H1 (cell line): ENCODE data around the gene PNPLA1. TPM values are rescaled to one million over a fixed set of nuclear protein-coding genes. Genes with fewer than 3 reads are reported as not detected.

Experiments used
- CTCF ChIA-PET: fragments of 300-600 bp; sonication (Branson Sonifier 250); formaldehyde crosslinking; loops from one replicate; lab custom pipeline; 2021; ENCODE audit not compliant: partially characterized antibody; lab: Charles Lee
- POLR2A ChIA-PET: fragments of 300-600 bp; sonication (Branson Sonifier 250); formaldehyde crosslinking; loops from one replicate; lab custom pipeline; 2021; ENCODE audit warnings: inconsistent platforms; ENCODE audit not compliant: partially characterized antibody; lab: Charles Lee
- DNase-seq, 2 experiments: peaks; one replicate each; pipeline versions ENCODE4 v3.0.0 to v3.0.0-alpha.2; 2010 to 2022; ENCODE audit warnings: low spot score in 2 of 2, low read depth in 1 of 2, mixed read lengths in 1 of 2
- FAIRE-seq: peaks from 2 replicates; lab custom pipeline; 2011; peaks lifted over from hg19 to GRCh38; lab: Jason Lieb, UNC
- H2AFZ ChIP-seq: 2 replicates; pipeline ENCODE4 v1.8.1; 2012; ENCODE audit warnings: low read length, inconsistent platforms
- H2AK5ac ChIP-seq: 2 replicates; pipeline ENCODE4 v1.6.1; 2013; ENCODE audit warnings: low read depth, low read length
- H2BK120ac ChIP-seq: replicated peaks from 2 replicates; pipeline ENCODE3; 2013; ENCODE audit warnings: low read depth, low read length, inconsistent platforms
- H2BK12ac ChIP-seq: 2 replicates; pipeline ENCODE4 v1.6.1; 2013; ENCODE audit warnings: low read depth, low read length
- H2BK15ac ChIP-seq: 2 replicates; pipeline ENCODE4 v1.6.1; 2013; ENCODE audit warnings: low read length
- H2BK20ac ChIP-seq: 2 replicates; pipeline ENCODE4 v1.6.1; 2013; ENCODE audit warnings: low read length
- H2BK5ac ChIP-seq: 2 replicates; pipeline ENCODE4 v1.6.1; 2013; ENCODE audit warnings: low read depth, low read length
- H3K14ac ChIP-seq: 2 replicates; pipeline ENCODE4 v1.6.1; 2013; ENCODE audit warnings: inconsistent platforms; ENCODE audit not compliant: insufficient read length
- H3K18ac ChIP-seq: 2 replicates; pipeline ENCODE4 v1.6.1; 2013; ENCODE audit warnings: low read length; ENCODE audit errors: extremely low read depth
- H3K23ac ChIP-seq: 2 replicates; pipeline ENCODE4 v1.6.1; 2013; ENCODE audit warnings: inconsistent platforms; ENCODE audit not compliant: insufficient read length
- H3K23me2 ChIP-seq: 2 replicates; pipeline ENCODE4 v1.6.1; 2013; ENCODE audit warnings: low read depth, low read length
- H3K27ac ChIP-seq: 2 replicates; pipeline ENCODE4 v1.6.1; 2011; ENCODE audit warnings: low read depth, low read length, inconsistent platforms
- H3K27me3 ChIP-seq, 4 experiments: replicated peaks in 1 of 4; 1 replicate in 1 of 4; 2 replicates in 3 of 4; pipeline versions ENCODE4 v1.6.1 to v1.8.1; 2011 to 2013; ENCODE audit warnings: low read length in 3 of 4, mild to moderate bottlenecking in 3 of 4, inconsistent platforms in 2 of 4, mixed read lengths in 2 of 4, moderate library complexity in 1 of 4; ENCODE audit not compliant: control insufficient read depth in 3 of 4, insufficient read depth in 3 of 4; ENCODE audit errors: extremely low read depth in 1 of 4
- H3K36me3 ChIP-seq, 4 experiments: 2 replicates each; pipeline versions ENCODE4 v1.6.1 to v1.8.1; 2011 to 2013; ENCODE audit warnings: mild to moderate bottlenecking in 4 of 4, low read length in 3 of 4, moderate library complexity in 2 of 4, control low read depth in 1 of 4, inconsistent platforms in 1 of 4; ENCODE audit not compliant: insufficient read depth in 4 of 4, control insufficient read depth in 2 of 4
- H3K4ac ChIP-seq: replicated peaks from 2 replicates; pipeline ENCODE3; 2013; ENCODE audit warnings: low read length, low read depth, mixed read lengths, inconsistent platforms; ENCODE audit not compliant: insufficient read length
- H3K4me1 ChIP-seq, 4 experiments: replicated peaks in 1 of 4; 1 replicate in 1 of 4; 2 replicates in 3 of 4; pipeline versions ENCODE4 v1.6.1 to v1.8.1; 2011 to 2013; ENCODE audit warnings: low read length in 3 of 4, inconsistent platforms in 2 of 4, mixed read lengths in 1 of 4; ENCODE audit not compliant: insufficient read depth in 4 of 4, control insufficient read depth in 3 of 4
- H3K4me2 ChIP-seq, 2 experiments: 2 replicates each; pipeline versions ENCODE4 v1.6.1 to v1.8.1; 2011 to 2013; ENCODE audit warnings: low read depth in 2 of 2, low read length in 2 of 2, control low read depth in 1 of 2, inconsistent platforms in 1 of 2, mild to moderate bottlenecking in 1 of 2; ENCODE audit not compliant: insufficient read depth in 1 of 2
- H3K4me3 ChIP-seq, 4 experiments: fragments of 200-600, 300-600 bp in 1 of 4; sonication (generic), shearing (Covaris generic), sonication (Bioruptor Twin) in 1 of 4; 2 replicates each; pipeline versions ENCODE4 v1.5.1 to v1.8.1; 2011 to 2016; ENCODE audit warnings: low read length in 4 of 4, low read depth in 3 of 4, control low read depth in 2 of 4, inconsistent platforms in 2 of 4, mild to moderate bottlenecking in 2 of 4, mixed read lengths in 1 of 4, moderate library complexity in 1 of 4; ENCODE audit not compliant: insufficient read depth in 2 of 4; ENCODE audit errors: extremely low read depth in 1 of 4
- H3K56ac ChIP-seq: replicated peaks from 2 replicates; pipeline ENCODE3; 2013; ENCODE audit warnings: low read depth, mild to moderate bottlenecking, mixed read lengths, low read length, inconsistent platforms; ENCODE audit not compliant: insufficient read length
- H3K79me1 ChIP-seq: 2 replicates; pipeline ENCODE4 v1.6.1; 2013; ENCODE audit warnings: low read depth, low read length, control low read depth
- H3K79me2 ChIP-seq, 2 experiments: 2 replicates each; pipeline versions ENCODE4 v1.6.1 to v1.8.1; 2012 to 2013; ENCODE audit warnings: low read length in 2 of 2, mild to moderate bottlenecking in 2 of 2, inconsistent platforms in 1 of 2; ENCODE audit not compliant: insufficient read depth in 2 of 2, control insufficient read depth in 1 of 2
- H3K9ac ChIP-seq, 4 experiments: replicated peaks in 1 of 4; 1 replicate in 1 of 4; 2 replicates in 3 of 4; pipeline versions ENCODE4 v1.6.1 to v1.8.1; 2011 to 2013; ENCODE audit warnings: low read depth in 3 of 4, low read length in 3 of 4, control low read depth in 2 of 4, mild to moderate bottlenecking in 2 of 4, moderate library complexity in 2 of 4, inconsistent platforms in 1 of 4; ENCODE audit errors: extremely low read depth in 1 of 4
- H3K9me3 ChIP-seq, 2 experiments: 2 replicates each; pipeline versions ENCODE4 v1.6.1 to v1.8.1; 2012 to 2013; ENCODE audit warnings: mild to moderate bottlenecking in 2 of 2, moderate library complexity in 2 of 2, control low read depth in 1 of 2, inconsistent platforms in 1 of 2, low read depth in 1 of 2, low read length in 1 of 2, mixed read lengths in 1 of 2; ENCODE audit not compliant: insufficient read depth in 2 of 2
- H4K20me1 ChIP-seq, 2 experiments: replicated peaks in 1 of 2; 2 replicates each; pipeline versions ENCODE3 to v1.8.1; 2011 to 2013; ENCODE audit warnings: inconsistent platforms in 2 of 2, low read length in 2 of 2, mild to moderate bottlenecking in 1 of 2; ENCODE audit not compliant: insufficient read depth in 2 of 2, control insufficient read depth in 1 of 2
- H4K5ac ChIP-seq: 2 replicates; pipeline ENCODE4 v1.6.1; 2013; ENCODE audit warnings: low read length, low read depth, mixed read lengths, inconsistent platforms; ENCODE audit not compliant: insufficient read length
- H4K8ac ChIP-seq: 2 replicates; pipeline ENCODE4 v1.8.0; 2013; ENCODE audit warnings: mild to moderate bottlenecking, moderate library complexity, low read length, inconsistent platforms; ENCODE audit not compliant: insufficient read depth; ENCODE audit errors: extremely low read depth
- H4K91ac ChIP-seq: replicated peaks from 2 replicates; pipeline ENCODE3; 2013; ENCODE audit warnings: low read length, mixed read lengths, inconsistent platforms; ENCODE audit not compliant: insufficient read length
- ATF2 ChIP-seq: IDR thresholded peaks from 2 replicates; pipeline ENCODE4 v1.6.1; 2012; ENCODE audit warnings: low read length, inconsistent platforms
- BCL11A ChIP-seq, 2 experiments: IDR thresholded peaks; one replicate each; pipeline ENCODE4 v1.6.1; 2011; ENCODE audit warnings: low read depth in 2 of 2, low read length in 2 of 2, mild to moderate bottlenecking in 2 of 2
- BRCA1 ChIP-seq: IDR thresholded peaks from 2 replicates; pipeline ENCODE4 v1.6.1; 2012; ENCODE audit warnings: low read depth, low read length, improper control_type of control experiment
- CBX8 ChIP-seq: fragments of 300-800, 300-1000 bp; sonication (generic); IDR thresholded peaks from 2 replicates; pipeline ENCODE4 v1.7.1; 2016; ENCODE audit warnings: low read depth, low read length, borderline replicate concordance
- CTCF ChIP-seq, 3 experiments: IDR thresholded peaks; 1 replicate in 2 of 3; 2 replicates in 1 of 3; pipeline versions ENCODE4 v1.5.1 to v1.6.1; 2011; ENCODE audit warnings: low read length in 3 of 3, mild to moderate bottlenecking in 3 of 3, inconsistent platforms in 2 of 3, low read depth in 1 of 3, moderate library complexity in 1 of 3; ENCODE audit not compliant: insufficient read depth in 1 of 3; ENCODE audit errors: control extremely low read depth in 1 of 3
- FOSL1 ChIP-seq: IDR thresholded peaks from 2 replicates; pipeline ENCODE4 v1.6.1; 2011; ENCODE audit warnings: mild to moderate bottlenecking, low read depth, low read length, moderate library complexity; ENCODE audit not compliant: insufficient read depth
- NANOG ChIP-seq: IDR thresholded peaks from 2 replicates; pipeline ENCODE4 v1.6.1; 2011; ENCODE audit warnings: low read length, low read depth, mild to moderate bottlenecking, inconsistent platforms; ENCODE audit not compliant: insufficient read depth, poor library complexity, severe bottlenecking
- RAD21 ChIP-seq, 2 experiments: IDR thresholded peaks in 1 of 2; conservative IDR thresholded peaks in 1 of 2; 2 replicates each; pipeline ENCODE4 v1.6.1; 2011; ENCODE audit warnings: low read depth in 2 of 2, low read length in 2 of 2, improper control_type of control experiment in 1 of 2, inconsistent platforms in 1 of 2, mild to moderate bottlenecking in 1 of 2, moderate library complexity in 1 of 2
- WGBS, 2 experiments: shearing (Covaris generic) in 1 of 2; methylation state at CpG; one replicate each; pipeline versions ENCODE4 v1.1.6 to v1.1.7; 2013 to 2015; ENCODE audit warnings: low lambda C conversion rate in 2 of 2, mixed read lengths in 2 of 2, inconsistent platforms in 1 of 2, low coverage in 1 of 2, missing lambda C conversion rate in 1 of 2; ENCODE audit not compliant: insufficient replicate concordance in 2 of 2, insufficient coverage in 1 of 2, insufficient read length in 1 of 2; ENCODE audit errors: extremely low coverage in 1 of 2, missing lambda C conversion rate in 1 of 2; 5-methylcytosine and 5-hydroxymethylcytosine counted together
- polyA plus RNA-seq, 7 experiments: library from polyadenylated mRNA; depleted of rRNA in 3 of 7; stranded (reverse) in 5 of 7; unstranded in 2 of 7; fragments of >200 nt in 5 of 7; fragments of 200-250 nt in 2 of 7; gene quantifications; 1 replicate in 5 of 7; 2 replicates in 1 of 7; 4 replicates in 1 of 7; pipeline versions ENCODE4 v1.2.1 to v1.2.3, GENCODE V29; 2011 to 2013; ENCODE audit warnings: missing spikeins in 2 of 7, mixed read lengths in 2 of 7
- total RNA-seq: library from RNA; stranded (reverse); fragmentation: NEBNext Ultra II Directional; extraction: Animal tissue kit (Norgen Biotek cat#: 25700); gene quantifications from 2 replicates; pipeline ENCODE4 v1.2.1, GENCODE V29; 2021

PNPLA1 gene
- total and polyA plus RNA-seq, 2 of the 8 experiments (the other 6 are each of a cell fraction or from before 2014, with no cell fraction given): not detected

- Histone ChIP-seq H2BK20ac (no peak overlapping the region), H2AFZ (no peak overlapping the region), H2BK120ac (no peak overlapping the region), H4K8ac (no peak overlapping the region), H3K27ac (no peak overlapping the region), H3K56ac (no peak overlapping the region), H2BK15ac (no peak overlapping the region), H3K14ac (no peak overlapping the region), H3K4ac (no peak overlapping the region), H2BK12ac (no peak overlapping the region), H2AK5ac (no peak overlapping the region), H2BK5ac (no peak overlapping the region), H3K79me2 (no peaks in the 10 kb centered on the region), H3K4me2 (no peak overlapping the region), H3K23ac (no peak overlapping the region), H3K4me3 (no peak overlapping the region), H4K91ac (no peak overlapping the region), H3K18ac (no peak overlapping the region), H3K23me2 (no peaks in the 10 kb centered on the region), H3K36me3 (peaks cover 11 to 75% (median 43%) of the 10 kb centered on the region in 4 experiments), H3K9me3 (no peaks in the 10 kb centered on the region), H3K27me3 (no peaks in the 10 kb centered on the region), H4K5ac (no peak overlapping the region), H3K4me1 (no peaks in the 10 kb centered on the region), H4K20me1 (peaks cover 0 to 2% of the 10 kb centered on the region in 2 experiments), H3K79me1 (peaks cover 3% of the 10 kb centered on the region; the same call in 1 of the 2 replicates), H3K9ac (no peak overlapping the region)
- CTCF ChIA-PET: interaction anchor here (1.5 kb wide), 2 partner anchors 9 to 23 kb away, joined by 3 to 4 read pairs; no protein-coding TSS in a partner anchor
- DNase-seq (no peak), FAIRE-seq (no peak)
- 89% methylated on average over 2 of the region's 2 CpGs; no CpG with 5 or more reads in 1 of the 2 experiments for WGBS, 2 experiments
- POLR2A ChIA-PET: interaction anchor here (0.9 kb wide), 1 partner anchor 24 kb away, joined by 3 read pairs; no protein-coding TSS in a partner anchor
- TF ChIP-seq BCL11A (IDR thresholded peaks at IDR 0.05; ENCODE audit: low read depth in 2 of 2, low read length in 2 of 2) (no peak), FOSL1 (no peak), RAD21 (IDR thresholded peaks at IDR 0.05 in 1 of 2, conservative IDR thresholded peaks at IDR 0.05 in 1 of 2; ENCODE audit: low read depth in 2 of 2, low read length in 2 of 2) (no peak), NANOG (no peak), CBX8 (no peak), CTCF (IDR thresholded peaks at IDR 0.05; ENCODE audit: control extremely low read depth in 1 of 3, insufficient read depth in 1 of 3, low read depth in 1 of 3, low read length in 3 of 3) (no peak), ATF2 (no peak), BRCA1 (no peak)
Measured at GRCh38 chr6:36221674-36222073, 48.2 kb upstream of the PNPLA1 start.
